GM19239 (cell line): Measurements from ENCODE around the gene ZC3H4.
"Not testable (repeated sequence)": the region's sequence is repeated elsewhere in the genome, so short reads cannot be mapped to it uniquely, and the experiment has no call there.

Experiments
- DNase-seq: peaks from one replicate; pipeline ENCODE4 v3.0.0; 2011; ENCODE audit warnings: low spot score; ENCODE audit not compliant: insufficient read length
- FAIRE-seq: peaks from 2 replicates; lab custom pipeline; 2011; peaks lifted over from hg19 to GRCh38; lab: Jason Lieb, UNC

ZC3H4 gene

GRCh38 chr19:47112997-47113849 lies at the start of gene ZC3H4:
Gene ZC3H4, minus strand, starts transcription at chr19:47113776. Its CDS starts 1,192 bp downstream, at chr19:47112584.
- peak; percentile 96 for FAIRE-seq
- DNase-seq, result peak; percentile 76

GRCh38 chr19:47161876-47162489 lies 48.4 kb upstream of the ZC3H4 start:
- DNase-seq, result no peak

GRCh38 chr19:47158879-47159503 lies 45.4 kb upstream of the ZC3H4 start:
- no peak for DNase-seq
- FAIRE-seq, result peak; percentile 11

More at GRCh38 chr19:47161876-47162489, 48.4 kb upstream of the ZC3H4 start:
- FAIRE-seq, result no peak

GRCh38 chr19:47158367-47158791 lies 44.8 kb upstream of the ZC3H4 start:
- DNase-seq (no peak), FAIRE-seq (no peak)

- FAIRE-seq (peak; percentile 86), DNase-seq (no peak)
These were observed 44.1 kb upstream of the ZC3H4 start for GRCh38 chr19:47157431-47158321.

GRCh38 chr19:47156861-47157430 lies 43.4 kb upstream of the ZC3H4 start:
- FAIRE-seq (peak; percentile 28), DNase-seq (no peak)

- DNase-seq, result no peak
These were observed 41.6 kb upstream of the ZC3H4 start for GRCh38 chr19:47155148-47155547.

GRCh38 chr19:47153266-47153665 lies 39.7 kb upstream of the ZC3H4 start:
- DNase-seq (no peak), FAIRE-seq (no peak)

More at GRCh38 chr19:47155148-47155547, 41.6 kb upstream of the ZC3H4 start:
- no peak for FAIRE-seq

- no peak for FAIRE-seq
- DNase-seq, result no peak
These were observed 39.1 kb upstream of the ZC3H4 start for GRCh38 chr19:47152632-47153031.

- FAIRE-seq (no peak), DNase-seq (no peak)
These were observed 38.6 kb upstream of the ZC3H4 start for GRCh38 chr19:47152205-47152604.

- DNase-seq, result no peak
These were observed 38.1 kb upstream of the ZC3H4 start for GRCh38 chr19:47151627-47152026.

GRCh38 chr19:47146920-47147319 lies 33.3 kb upstream of the ZC3H4 start:
- no peak for FAIRE-seq

More at GRCh38 chr19:47151627-47152026, 38.1 kb upstream of the ZC3H4 start:
- no peak for FAIRE-seq

GRCh38 chr19:47145639-47146486 lies 32.3 kb upstream of the ZC3H4 start:
- FAIRE-seq, result no peak

More at GRCh38 chr19:47146920-47147319, 33.3 kb upstream of the ZC3H4 start:
- no peak for DNase-seq

GRCh38 chr19:47144630-47145029 lies 31.1 kb upstream of the ZC3H4 start:
- no peak for FAIRE-seq
- DNase-seq, result no peak

More at GRCh38 chr19:47145639-47146486, 32.3 kb upstream of the ZC3H4 start:
- no peak for DNase-seq

GRCh38 chr19:47143322-47144073 lies 29.9 kb upstream of the ZC3H4 start:
- DNase-seq (no peak), FAIRE-seq (no peak)

- no peak for DNase-seq
- no peak for FAIRE-seq
These were observed 29.2 kb upstream of the ZC3H4 start for GRCh38 chr19:47142779-47143178.

- FAIRE-seq, result no peak
These were observed 28.1 kb upstream of the ZC3H4 start for GRCh38 chr19:47141695-47142094.

GRCh38 chr19:47141252-47141651 lies 27.7 kb upstream of the ZC3H4 start:
- DNase-seq, FAIRE-seq: not testable (repeated sequence)

More at GRCh38 chr19:47141695-47142094, 28.1 kb upstream of the ZC3H4 start:
- DNase-seq, result no peak
